CD4-positive, alpha-beta T cell treated with Interleukin-4 for 4 hours (primary cell): ENCODE measurements around the gene PRUNE1.

Experiments used
- DNase-seq: peaks from one replicate; pipeline ENCODE4 v3.0.0-alpha.2; 2020

Gene PRUNE1

GRCh38 chr1:150979092-150980056 lies 28.9 kb upstream of the PRUNE1 start:
- DNase-seq: peak; percentile 88

- no peak for DNase-seq
These were observed 27.0 kb upstream of the PRUNE1 start for GRCh38 chr1:150981177-150981804.

- no peak for DNase-seq
These were observed 26.2 kb upstream of the PRUNE1 start, which contains the start of gene ANXA9 for GRCh38 chr1:150981805-150982712. Gene ANXA9 (plus strand): TSS chr1:150982292. CDS start chr1:150983106, 814 bp downstream.

- DNase-seq: no peak
These were observed 22.9 kb upstream of the PRUNE1 start for GRCh38 chr1:150985179-150985825.

GRCh38 chr1:150987924-150988323 lies 20.3 kb upstream of the PRUNE1 start:
- DNase-seq: no peak

GRCh38 chr1:150992626-150993025 lies 15.6 kb upstream of the PRUNE1 start:
- DNase-seq: no peak

- no peak for DNase-seq
These were observed 14.0 kb upstream of the PRUNE1 start for GRCh38 chr1:150994248-150994647.

- DNase-seq: no peak
These were observed 12.8 kb upstream of the PRUNE1 start for GRCh38 chr1:150995460-150995859.

GRCh38 chr1:150995896-150996295 lies 12.4 kb upstream of the PRUNE1 start:
- DNase-seq: peak; percentile 39

- DNase-seq: no peak
These were observed 10.9 kb upstream of the PRUNE1 start for GRCh38 chr1:150997126-150997872.

- DNase-seq: no peak
These were observed 10.3 kb upstream of the PRUNE1 start for GRCh38 chr1:150997949-150998348.

GRCh38 chr1:150999051-150999674 lies 9.1 kb upstream of the PRUNE1 start:
- DNase-seq: no peak

- DNase-seq: no peak
These were observed 8.3 kb upstream of the PRUNE1 start for GRCh38 chr1:150999926-151000325.

GRCh38 chr1:151000408-151000807 lies 7.8 kb upstream of the PRUNE1 start:
- DNase-seq: no peak

GRCh38 chr1:151001602-151002001 lies 6.6 kb upstream of the PRUNE1 start:
- DNase-seq: no peak

GRCh38 chr1:151002051-151002450 lies 6.2 kb upstream of the PRUNE1 start:
- no peak for DNase-seq

GRCh38 chr1:151002611-151003010 lies 5.6 kb upstream of the PRUNE1 start:
- DNase-seq: no peak

GRCh38 chr1:151003180-151003579 lies 5.1 kb upstream of the PRUNE1 start:
- peak; percentile 29 for DNase-seq

GRCh38 chr1:151005729-151006319 lies 2.4 kb upstream of the PRUNE1 start:
- no peak for DNase-seq

GRCh38 chr1:151006327-151007052 lies 1.8 kb upstream of the PRUNE1 start, which contains the start of gene MINDY1:
Gene MINDY1 (minus strand): TSS chr1:151006902. CDS start chr1:151002617, 4,285 bp downstream.
- peak; percentile 36 for DNase-seq
